ENCODE measurements around the gene MICAL3. TPM values are rescaled to one million over a fixed set of nuclear protein-coding genes. Genes with fewer than 3 reads are reported as not detected.

MICAL3 gene
- total and polyA plus RNA-seq, 9 donors = 17.5 to 106 (median 81.3) TPM

DNA sequence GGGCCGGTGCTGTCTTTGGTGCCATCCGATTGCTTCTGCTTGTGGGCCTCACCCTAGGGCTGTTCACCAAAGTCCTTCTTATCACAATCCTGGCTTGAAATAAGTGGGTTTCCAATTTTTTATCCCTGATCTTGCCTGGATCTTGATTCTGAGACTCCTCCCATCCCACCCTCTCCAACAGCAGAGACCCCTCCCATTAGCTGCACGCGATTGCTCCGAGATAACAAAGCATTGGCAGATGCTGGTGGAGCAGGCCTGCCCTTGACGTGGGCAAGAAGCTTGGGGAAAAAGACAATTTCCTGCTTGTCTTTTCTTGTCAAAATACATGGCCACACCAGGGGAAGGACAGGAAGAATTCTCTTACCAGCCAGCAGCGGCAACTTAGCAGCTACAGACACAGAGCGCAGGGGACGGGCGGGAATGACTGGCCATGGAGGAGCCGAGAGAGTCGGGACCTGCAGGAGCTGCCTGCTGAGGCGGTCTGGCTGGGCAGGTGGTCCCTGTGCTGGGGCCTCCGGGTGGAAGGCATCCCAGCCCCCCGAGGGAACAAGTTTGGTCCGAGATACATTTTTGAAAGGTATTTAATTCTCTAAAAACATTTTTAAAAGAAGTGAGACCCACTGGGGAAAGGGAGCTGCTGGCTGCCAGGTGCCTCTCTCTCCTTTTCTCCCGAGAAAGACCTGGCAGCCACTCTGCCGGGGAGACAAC, 240.4 kb downstream of the MICAL3 start:
- intact Hi-C loops (cut with DNase I) = no loop called here

DNA sequence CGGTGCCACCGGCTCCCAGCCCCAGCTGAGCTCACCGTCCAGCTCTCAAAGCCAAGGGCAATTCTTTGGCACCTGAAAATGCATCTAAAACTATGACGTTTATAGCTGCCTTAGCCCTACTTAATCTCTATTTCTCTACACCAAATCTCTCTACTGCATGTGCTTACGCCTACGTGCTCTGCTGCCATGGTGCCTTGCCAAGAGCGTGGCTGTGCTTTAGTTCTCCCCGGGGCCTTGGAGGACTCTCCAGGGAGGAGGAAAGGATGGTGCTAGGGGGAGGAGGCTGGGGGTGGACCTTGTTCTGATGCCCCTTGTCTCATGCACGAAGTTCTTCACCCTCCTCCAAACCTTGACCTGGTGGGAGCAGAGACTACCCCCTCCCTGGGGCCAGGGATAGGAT, 241.0 kb downstream of the MICAL3 start:
- Histone ChIP-seq H3K27ac (no peak overlapping the region), H3K9me3 (no peaks in the 10 kb centered on the region), H3K4me3 (no peak overlapping the region), H3K27me3 (no peaks in the 10 kb centered on the region), H3K4me1 (ENCODE audit: insufficient read depth) (peaks cover 9% of the 10 kb centered on the region), H3K36me3 (no peaks in the 10 kb centered on the region)
- no peak for TF ChIP-seq POLR2A (IDR thresholded peaks at IDR 0.05)
- TF ChIP-seq, protein P1, sequence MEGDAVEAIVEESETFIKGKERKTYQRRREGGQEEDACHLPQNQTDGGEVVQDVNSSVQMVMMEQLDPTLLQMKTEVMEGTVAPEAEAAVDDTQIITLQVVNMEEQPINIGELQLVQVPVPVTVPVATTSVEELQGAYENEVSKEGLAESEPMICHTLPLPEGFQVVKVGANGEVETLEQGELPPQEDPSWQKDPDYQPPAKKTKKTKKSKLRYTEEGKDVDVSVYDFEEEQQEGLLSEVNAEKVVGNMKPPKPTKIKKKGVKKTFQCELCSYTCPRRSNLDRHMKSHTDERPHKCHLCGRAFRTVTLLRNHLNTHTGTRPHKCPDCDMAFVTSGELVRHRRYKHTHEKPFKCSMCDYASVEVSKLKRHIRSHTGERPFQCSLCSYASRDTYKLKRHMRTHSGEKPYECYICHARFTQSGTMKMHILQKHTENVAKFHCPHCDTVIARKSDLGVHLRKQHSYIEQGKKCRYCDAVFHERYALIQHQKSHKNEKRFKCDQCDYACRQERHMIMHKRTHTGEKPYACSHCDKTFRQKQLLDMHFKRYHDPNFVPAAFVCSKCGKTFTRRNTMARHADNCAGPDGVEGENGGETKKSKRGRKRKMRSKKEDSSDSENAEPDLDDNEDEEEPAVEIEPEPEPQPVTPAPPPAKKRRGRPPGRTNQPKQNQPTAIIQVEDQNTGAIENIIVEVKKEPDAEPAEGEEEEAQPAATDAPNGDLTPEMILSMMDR (IDR thresholded peaks at IDR 0.05) = no peak
- TF ChIP-seq EP300 (IDR thresholded peaks at IDR 0.05) = no peak
- DNase-seq = no peak
- intact Hi-C loops (cut with DNase I) = no loop called here
- WGBS, 3 donors = 23 to 29% (median 23%) methylated on average over 9 of the region's 9 CpGs

More for the DNA sequence above, 240.4 kb downstream of the MICAL3 start:
- Histone ChIP-seq H3K9me3 (no peaks in the 10 kb centered on the region), H3K36me3 (no peaks in the 10 kb centered on the region), H3K4me3 (no peak overlapping the region), H3K4me1 (ENCODE audit: insufficient read depth) (peaks cover 9% of the 10 kb centered on the region), H3K27me3 (no peaks in the 10 kb centered on the region), H3K27ac (no peak overlapping the region)
- 74 to 80% (median 77%) methylated on average over 18 of the region's 18 CpGs for whole genome bisulfite sequencing, 3 donors
- TF ChIP-seq EP300 (IDR thresholded peaks at IDR 0.05) (no peak), POLR2A (IDR thresholded peaks at IDR 0.05) (no peak)
- TF ChIP-seq, protein P1 (IDR thresholded peaks at IDR 0.05) = no peak
- no peak for DNase-seq

DNA sequence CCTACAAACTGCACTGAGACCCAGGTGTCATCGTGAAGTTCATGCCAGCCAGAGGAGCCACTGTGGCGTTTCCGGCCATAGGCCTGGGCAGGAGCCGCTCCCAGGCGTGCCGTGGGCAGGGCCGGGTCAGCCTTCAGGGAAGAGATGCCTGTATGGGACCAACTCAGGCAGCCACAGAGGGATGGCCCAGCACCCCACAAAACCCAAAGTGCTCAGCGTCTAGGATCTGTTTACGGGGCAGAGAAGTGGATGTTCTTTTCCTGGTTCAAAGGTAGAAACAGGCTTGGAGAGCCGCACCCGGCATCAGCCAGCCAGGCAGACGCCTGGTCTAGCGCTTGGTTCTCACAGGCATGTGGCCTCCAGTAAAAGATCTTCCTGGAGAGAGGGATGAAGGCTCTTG, 241.7 kb downstream of the MICAL3 start:
- H3K9me3 ChIP-seq = no peaks in the 10 kb centered on the region
- H3K4me1 ChIP-seq (ENCODE audit: insufficient read depth) = peaks cover 9% of the 10 kb centered on the region
- no peak overlapping the region for H3K4me3 ChIP-seq
- no peaks in the 10 kb centered on the region for H3K36me3 ChIP-seq
- intact Hi-C loops (cut with DNase I) = no loop called here
- no peak overlapping the region for H3K27ac ChIP-seq
- TF ChIP-seq, protein P1 (IDR thresholded peaks at IDR 0.05) = no peak
- TF ChIP-seq POLR2A (IDR thresholded peaks at IDR 0.05) (no peak), EP300 (IDR thresholded peaks at IDR 0.05) (no peak)
- no peak for DNase-seq
- WGBS, 3 donors = 92 to 94% (median 93%) methylated on average over 13 of the region's 13 CpGs
- no peaks in the 10 kb centered on the region for H3K27me3 ChIP-seq

DNA sequence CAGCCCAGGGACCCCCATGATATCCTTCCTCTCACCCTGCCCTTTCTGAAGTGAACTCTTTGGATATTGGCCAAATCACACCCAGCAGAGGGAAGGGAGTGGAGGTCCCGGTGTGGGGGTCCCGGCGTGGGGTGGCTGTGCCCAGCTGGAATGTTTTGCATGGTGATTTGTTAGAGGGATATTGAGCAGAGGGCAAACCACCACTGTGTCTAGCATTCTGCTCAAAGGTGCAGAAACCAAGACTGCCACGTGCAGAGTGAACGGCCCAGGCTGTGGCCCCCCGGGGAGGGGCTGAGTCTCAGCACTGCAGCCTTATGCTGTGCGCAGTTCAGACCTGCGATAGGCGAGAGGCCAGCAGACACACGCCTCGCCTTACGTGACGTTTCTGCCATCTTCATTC, 242.2 kb downstream of the MICAL3 start:
- no peak for DNase-seq
- H3K9me3 ChIP-seq = no peaks in the 10 kb centered on the region
- H3K4me3 ChIP-seq = no peak overlapping the region
- intact Hi-C loops (cut with DNase I) = no loop called here
- no peaks in the 10 kb centered on the region for H3K36me3 ChIP-seq
- peaks cover 9% of the 10 kb centered on the region for H3K4me1 ChIP-seq (ENCODE audit: insufficient read depth)
- TF ChIP-seq POLR2A (IDR thresholded peaks at IDR 0.05) (no peak), EP300 (IDR thresholded peaks at IDR 0.05) (no peak)
- TF ChIP-seq, protein P1 (IDR thresholded peaks at IDR 0.05) = no peak
- no peaks in the 10 kb centered on the region for H3K27me3 ChIP-seq
- 74 to 77% (median 74%) methylated on average over 13 of the region's 13 CpGs for WGBS, 3 donors
- H3K27ac ChIP-seq = no peak overlapping the region
